Type B pancreatic cell (in vitro differentiated cells): Measurements from ENCODE around the gene OBSL1. TPM values are rescaled to one million over a fixed set of nuclear protein-coding genes. Genes with fewer than 3 reads are reported as not detected.

Source experiments
- DNase-seq: peaks from one replicate; pipeline ENCODE4 v3.0.0; 2021; ENCODE audit warnings: mixed read lengths; ENCODE audit not compliant: unreplicated experiment; ENCODE audit errors: extremely low spot score
- H3K27ac Mint-ChIP-seq: 2 replicates; pipeline ENCODE4 v1.8.0; 2021; ENCODE audit warnings: mild to moderate bottlenecking, mixed read lengths
- H3K27me3 Mint-ChIP-seq: 2 replicates; pipeline ENCODE4 v1.8.0; 2021; ENCODE audit warnings: mixed read lengths
- H3K36me3 Mint-ChIP-seq: 2 replicates; pipeline ENCODE4 v1.8.0; 2021; ENCODE audit warnings: mixed read lengths
- H3K4me1 Mint-ChIP-seq: one replicate; pipeline ENCODE4 v1.8.0; 2021; ENCODE audit warnings: mixed read lengths; ENCODE audit not compliant: unreplicated experiment
- H3K4me3 Mint-ChIP-seq: 2 replicates; pipeline ENCODE4 v1.8.0; 2021; ENCODE audit warnings: mild to moderate bottlenecking, mixed read lengths
- H3K9me3 Mint-ChIP-seq: 2 replicates; pipeline ENCODE4 v1.8.0; 2021; ENCODE audit warnings: mixed read lengths
- CTCF ChIP-seq: fragments of 200-600 bp; sonication (generic); conservative IDR thresholded peaks from 2 replicates; pipeline ENCODE4 v1.5.0; 2021; ENCODE audit warnings: antibody characterized with exemption, mild to moderate bottlenecking
- total RNA-seq: library from RNA; stranded (reverse); gene quantifications from 2 replicates; pipeline ENCODE4 v1.2.1, GENCODE V29; 2021; ENCODE audit warnings: low replicate concordance

Gene OBSL1
- total RNA-seq, 1 donor from 2014 or later, result 197 TPM

GRCh38 chr2:219615894-219616293 is 44.6 kb upstream of the OBSL1 start:
- Mint-ChIP-seq H3K27ac (no peak overlapping the region), H3K27me3 (no peaks in the 10 kb centered on the region), H3K4me3 (no peak overlapping the region), H3K4me1 (no peaks in the 10 kb centered on the region), H3K36me3 (peaks cover 9% of the 10 kb centered on the region), H3K9me3 (no peaks in the 10 kb centered on the region)
- no peak for TF ChIP-seq CTCF
- no peak for DNase-seq

- no peak overlapping the region for H3K4me3 Mint-ChIP-seq
- no peak overlapping the region for H3K27ac Mint-ChIP-seq
- DNase-seq, result no peak
- H3K27me3 Mint-ChIP-seq, result no peaks in the 10 kb centered on the region
- no peaks in the 10 kb centered on the region for H3K9me3 Mint-ChIP-seq
- H3K4me1 Mint-ChIP-seq, result no peaks in the 10 kb centered on the region
- no peak for TF ChIP-seq CTCF
- peaks cover 11% of the 10 kb centered on the region for H3K36me3 Mint-ChIP-seq
Measured at GRCh38 chr2:219615036-219615435, 43.7 kb upstream of the OBSL1 start.

GRCh38 chr2:219614076-219614860 is 42.9 kb upstream of the OBSL1 start:
- no peaks in the 10 kb centered on the region for H3K9me3 Mint-ChIP-seq
- no peak for TF ChIP-seq CTCF
- H3K4me3 Mint-ChIP-seq, result no peak overlapping the region
- peaks cover 11% of the 10 kb centered on the region for H3K36me3 Mint-ChIP-seq
- no peak for DNase-seq
- H3K27ac Mint-ChIP-seq, result no peak overlapping the region
- no peaks in the 10 kb centered on the region for H3K27me3 Mint-ChIP-seq
- no peaks in the 10 kb centered on the region for H3K4me1 Mint-ChIP-seq

- Mint-ChIP-seq H3K36me3 (peaks cover 11% of the 10 kb centered on the region), H3K4me3 (no peak overlapping the region), H3K9me3 (no peaks in the 10 kb centered on the region), H3K27ac (no peak overlapping the region), H3K4me1 (no peaks in the 10 kb centered on the region), H3K27me3 (no peaks in the 10 kb centered on the region)
- no peak for DNase-seq
- no peak for TF ChIP-seq CTCF
Measured at GRCh38 chr2:219613461-219614070, 42.2 kb upstream of the OBSL1 start.

- no peaks in the 10 kb centered on the region for H3K9me3 Mint-ChIP-seq
- TF ChIP-seq CTCF, result no peak
Measured at GRCh38 chr2:219612577-219613286, 41.4 kb upstream of the OBSL1 start.

More at GRCh38 chr2:219612577-219613286, 41.4 kb upstream of the OBSL1 start:
- no peak for DNase-seq
- Mint-ChIP-seq H3K4me1 (no peaks in the 10 kb centered on the region), H3K27me3 (no peaks in the 10 kb centered on the region), H3K27ac (no peak overlapping the region), H3K4me3 (no peak overlapping the region), H3K36me3 (peaks cover 11% of the 10 kb centered on the region)
